ENCODE data around the gene CLCN2. TPM values are rescaled to one million over a fixed set of nuclear protein-coding genes. Genes with fewer than 3 reads are reported as not detected.

The CLCN2 gene
- total and polyA plus RNA-seq, 2 of the 4 experiments (the other 2 are of a cell fraction): 2.9 to 5.8 TPM

DNA sequence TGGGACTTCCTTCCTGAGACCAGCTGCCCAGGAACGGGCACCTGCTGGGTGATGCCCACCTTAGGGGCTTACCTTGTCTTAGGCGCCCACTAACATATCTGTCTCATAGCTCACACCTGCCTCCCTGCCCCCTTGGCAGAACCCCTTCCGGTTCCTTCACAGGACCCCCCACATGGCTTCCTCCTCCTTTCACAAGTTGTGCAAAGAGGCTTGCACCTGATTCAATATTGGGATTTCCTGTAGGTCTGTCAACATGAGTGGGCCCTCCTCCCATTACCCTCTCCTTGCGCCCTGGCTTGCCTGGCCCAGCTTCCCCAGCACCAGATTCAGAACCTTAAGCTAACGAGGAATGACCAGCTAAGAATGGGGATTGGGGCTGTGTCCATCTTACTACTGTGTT is 16.0 kb upstream of the CLCN2 start:
- Histone ChIP-seq H2AFZ (replicated peaks; ENCODE audit: low read length, poor library complexity) (no peak overlapping the region), H2BK15ac (ENCODE audit: low read depth, low read length) (no peak overlapping the region), H3K9me3 (ENCODE audit: control insufficient read depth, insufficient read depth, low read length) (no peaks in the 10 kb centered on the region), H3K14ac (replicated peaks; ENCODE audit: low read depth, low read length) (no peak overlapping the region), H3K23ac (ENCODE audit: low read depth, low read length) (no peak overlapping the region), H3K9ac (ENCODE audit: low read depth, low read length) (no peak overlapping the region), H4K91ac (ENCODE audit: insufficient read depth, low read depth, low read length) (no peak overlapping the region), H3K18ac (ENCODE audit: low read depth, low read length) (no peak overlapping the region), H2BK5ac (ENCODE audit: low read depth, low read length, poor library complexity, severe bottlenecking) (no peak overlapping the region), H2AK9ac (replicated peaks; ENCODE audit: low read depth, low read length, poor library complexity) (no peak overlapping the region), H3K27me3 (ENCODE audit: control insufficient read depth, insufficient read depth, low read length) (peaks cover 74% of the 10 kb centered on the region), H3K9me1 (ENCODE audit: insufficient read depth, low read length) (no peaks in the 10 kb centered on the region), H3K4me1 (ENCODE audit: control insufficient read depth, insufficient read depth, low read length) (peaks cover 2% of the 10 kb centered on the region; the same call in 1 of the 2 replicates), H2BK20ac (ENCODE audit: low read depth, low read length) (no peak overlapping the region), H2BK120ac (ENCODE audit: low read depth, low read length) (no peak overlapping the region), H4K8ac (ENCODE audit: low read depth in 2 of 2, low read length in 2 of 2) (no peak overlapping the region), H3K79me1 (ENCODE audit: low read depth in 1 of 2, low read length in 2 of 2) (no peaks in the 10 kb centered on the region), H3K56ac (ENCODE audit: extremely low read depth, insufficient read depth, low read length) (no peak overlapping the region), H2AK5ac (ENCODE audit: low read depth, low read length) (no peak overlapping the region), H4K5ac (ENCODE audit: low read depth, low read length) (no peak overlapping the region), H3K36me3 (ENCODE audit: control insufficient read depth, insufficient read depth, low read length) (no peaks in the 10 kb centered on the region), H3K27ac (ENCODE audit: insufficient read depth, low read length) (no peak overlapping the region), H3K4me3 (ENCODE audit: insufficient read depth, low read depth, low read length) (no peak overlapping the region), H4K20me1 (ENCODE audit: insufficient read depth, low read length) (no peaks in the 10 kb centered on the region), H3K4me2 (ENCODE audit: low read depth, low read length) (no peak overlapping the region), H3K4ac (ENCODE audit: low read depth, low read length) (no peak overlapping the region)
- TF ChIP-seq BHLHE40 (IDR thresholded peaks at IDR 0.05; ENCODE audit: low read depth, low read length) (no peak), CEBPB (IDR thresholded peaks at IDR 0.05; ENCODE audit: low read depth, low read length) (no peak), FOS (IDR thresholded peaks at IDR 0.05; ENCODE audit: low read depth, low read length) (no peak), RFX5 (IDR thresholded peaks at IDR 0.05; ENCODE audit: low read depth, low read length) (no peak), SMC3 (IDR thresholded peaks at IDR 0.05; ENCODE audit: low read depth, low read length) (no peak), MAFK (IDR thresholded peaks at IDR 0.05; ENCODE audit: low read depth, low read length) (no peak), MXI1 (IDR thresholded peaks at IDR 0.05; ENCODE audit: borderline replicate concordance, low read depth, low read length) (no peak), RAD21 (IDR thresholded peaks at IDR 0.05; ENCODE audit: low read length) (no peak), CHD1 (IDR thresholded peaks at IDR 0.05; ENCODE audit: low read depth, low read length) (no peak), POLR2A (IDR thresholded peaks at IDR 0.05; ENCODE audit: low read depth, low read length) (no peak), RCOR1 (IDR thresholded peaks at IDR 0.05; ENCODE audit: insufficient replicate concordance, low read length) (no peak), USF2 (IDR thresholded peaks at IDR 0.05; ENCODE audit: low read depth, low read length) (no peak), MAZ (IDR thresholded peaks at IDR 0.05; ENCODE audit: borderline replicate concordance, low read depth, low read length) (no peak), NFE2L2 (IDR thresholded peaks at IDR 0.05; ENCODE audit: low read depth, low read length) (no peak)
- TF ChIP-seq, protein P1, sequence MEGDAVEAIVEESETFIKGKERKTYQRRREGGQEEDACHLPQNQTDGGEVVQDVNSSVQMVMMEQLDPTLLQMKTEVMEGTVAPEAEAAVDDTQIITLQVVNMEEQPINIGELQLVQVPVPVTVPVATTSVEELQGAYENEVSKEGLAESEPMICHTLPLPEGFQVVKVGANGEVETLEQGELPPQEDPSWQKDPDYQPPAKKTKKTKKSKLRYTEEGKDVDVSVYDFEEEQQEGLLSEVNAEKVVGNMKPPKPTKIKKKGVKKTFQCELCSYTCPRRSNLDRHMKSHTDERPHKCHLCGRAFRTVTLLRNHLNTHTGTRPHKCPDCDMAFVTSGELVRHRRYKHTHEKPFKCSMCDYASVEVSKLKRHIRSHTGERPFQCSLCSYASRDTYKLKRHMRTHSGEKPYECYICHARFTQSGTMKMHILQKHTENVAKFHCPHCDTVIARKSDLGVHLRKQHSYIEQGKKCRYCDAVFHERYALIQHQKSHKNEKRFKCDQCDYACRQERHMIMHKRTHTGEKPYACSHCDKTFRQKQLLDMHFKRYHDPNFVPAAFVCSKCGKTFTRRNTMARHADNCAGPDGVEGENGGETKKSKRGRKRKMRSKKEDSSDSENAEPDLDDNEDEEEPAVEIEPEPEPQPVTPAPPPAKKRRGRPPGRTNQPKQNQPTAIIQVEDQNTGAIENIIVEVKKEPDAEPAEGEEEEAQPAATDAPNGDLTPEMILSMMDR (conservative IDR thresholded peaks at IDR 0.05; ENCODE audit: low read depth, low read length): no peak
- TF ChIP-seq, protein P2, sequence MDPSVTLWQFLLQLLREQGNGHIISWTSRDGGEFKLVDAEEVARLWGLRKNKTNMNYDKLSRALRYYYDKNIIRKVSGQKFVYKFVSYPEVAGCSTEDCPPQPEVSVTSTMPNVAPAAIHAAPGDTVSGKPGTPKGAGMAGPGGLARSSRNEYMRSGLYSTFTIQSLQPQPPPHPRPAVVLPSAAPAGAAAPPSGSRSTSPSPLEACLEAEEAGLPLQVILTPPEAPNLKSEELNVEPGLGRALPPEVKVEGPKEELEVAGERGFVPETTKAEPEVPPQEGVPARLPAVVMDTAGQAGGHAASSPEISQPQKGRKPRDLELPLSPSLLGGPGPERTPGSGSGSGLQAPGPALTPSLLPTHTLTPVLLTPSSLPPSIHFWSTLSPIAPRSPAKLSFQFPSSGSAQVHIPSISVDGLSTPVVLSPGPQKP (IDR thresholded peaks at IDR 0.05; ENCODE audit: borderline replicate concordance, low read depth, low read length): no peak
- intact Hi-C loops (cut with micrococcal nuclease): no loop called here
- DNase-seq (no peak), ATAC-seq (ENCODE audit: low read depth) (no peak)
- WGBS, 2 experiments (ENCODE audit: extremely low coverage in 2 of 2, insufficient read length in 1 of 2): 72% methylated on average over 2 of the region's 5 CpGs; no CpG with 5 or more reads in 1 of the 2 experiments
- CTCF ChIA-PET: no interaction called here
- dilution Hi-C loops (cut with HindIII; ENCODE audit: low sequenced_read_pairs, unreplicated experiment): no loop called here
- no TSS peak for BruUV-seq (replicated peaks)
- in situ Hi-C loops (cut with MboI; ENCODE audit: low sequenced_read_pairs): loop anchor here (10.0 kb wide), 2 partner anchors 397 to 427 kb away; no protein-coding TSS in a partner anchor
- POLR2A ChIA-PET (ENCODE audit: unreplicated experiment): no interaction called here

All from IMR-90 (cell line).